GM19395 (cell line): ENCODE measurements around the gene SMIM5.
"Not testable (repeated sequence)": the region's sequence is repeated elsewhere in the genome, so short reads cannot be mapped to it uniquely, and the experiment has no call there.

ENCODE experiments used
- ATAC-seq: cut with Tn5 transposase; IDR thresholded peaks from one replicate; pipeline ENCODE4 v1.9.1; 2021; ENCODE audit warnings: mild to moderate bottlenecking, moderate library complexity; ENCODE audit not compliant: unreplicated experiment

SMIM5 gene, protein sequence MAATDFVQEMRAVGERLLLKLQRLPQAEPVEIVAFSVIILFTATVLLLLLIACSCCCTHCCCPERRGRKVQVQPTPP

GRCh38 chr17:75632863-75633485 lies at the start of gene SMIM5:
TSS of gene SMIM5 (plus strand) at chr17:75633434. CDS start at chr17:75640202, 6,768 bp downstream.
- ATAC-seq = no peak

DNA sequence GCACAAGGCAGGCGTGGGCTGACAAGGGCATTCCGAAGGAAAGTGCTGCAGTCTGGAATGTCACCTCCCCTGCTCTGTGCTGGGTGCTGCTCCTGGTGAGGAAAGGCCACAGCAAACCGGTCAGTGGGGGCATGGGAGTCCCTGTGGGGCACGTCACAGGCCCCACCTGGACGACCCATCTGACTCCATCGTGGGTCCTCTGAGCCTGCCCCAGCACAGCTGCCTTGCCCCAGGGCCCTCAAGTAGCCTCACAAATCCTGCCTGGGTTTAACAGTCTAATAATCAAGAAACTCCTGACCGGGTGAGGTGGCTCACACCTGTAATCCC lies 48.4 kb upstream of the SMIM5 start:
- ATAC-seq = no peak

- ATAC-seq = no peak
These were observed 45.3 kb upstream of the SMIM5 start, which contains the start of gene MYO15B for GRCh38 chr17:75587675-75588595. TSS of gene MYO15B (plus strand) at chr17:75587800. CDS start at chr17:75588058, 258 bp downstream.

DNA sequence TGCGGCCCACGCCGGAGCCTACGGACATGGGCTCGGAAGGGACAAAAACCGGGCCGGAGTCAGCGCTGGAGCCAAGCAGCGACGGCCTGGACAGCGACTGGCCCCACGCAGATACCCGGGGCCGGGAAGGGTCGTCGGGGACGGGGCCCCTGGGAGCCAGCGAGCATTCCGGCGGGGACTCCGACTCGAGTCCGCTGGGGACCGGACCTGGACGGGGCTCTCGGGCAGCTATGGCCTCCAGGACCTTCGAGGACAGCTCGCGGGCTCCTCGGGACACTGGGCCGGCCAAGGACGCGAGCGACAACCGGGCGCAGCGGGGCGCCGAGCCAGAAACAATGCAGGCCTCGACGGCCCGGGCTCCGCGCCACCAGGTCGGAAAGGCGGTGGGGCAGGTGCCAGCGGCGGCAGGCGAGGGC lies 44.6 kb upstream of the SMIM5 start:
- no peak for ATAC-seq

- ATAC-seq = no peak
These were observed 44.0 kb upstream of the SMIM5 start for GRCh38 chr17:75589012-75589918.

GRCh38 chr17:75589919-75590303 lies 43.3 kb upstream of the SMIM5 start:
- no peak for ATAC-seq

DNA sequence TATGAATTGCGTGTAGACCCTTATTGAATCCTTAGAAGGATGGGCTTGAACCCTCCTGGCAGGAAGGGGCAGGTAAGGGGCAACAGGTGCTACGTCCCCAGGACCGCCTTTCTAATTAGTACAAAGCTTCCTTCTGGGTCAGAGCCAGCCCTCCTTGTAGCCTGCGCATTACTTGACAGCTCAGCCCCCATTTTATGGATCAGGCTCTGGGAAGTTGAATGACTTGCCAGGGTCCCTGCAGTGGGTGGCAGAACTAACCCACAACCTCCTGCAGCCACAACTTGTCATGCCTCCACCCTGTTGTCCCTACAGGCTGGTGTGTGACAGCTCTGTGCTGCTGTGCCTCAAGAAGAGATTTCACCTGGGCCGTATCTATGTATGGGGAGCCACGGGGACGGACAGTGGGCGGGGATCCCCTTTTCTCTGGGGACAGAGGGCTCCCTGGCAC lies 42.9 kb upstream of the SMIM5 start:
- no peak for ATAC-seq

DNA sequence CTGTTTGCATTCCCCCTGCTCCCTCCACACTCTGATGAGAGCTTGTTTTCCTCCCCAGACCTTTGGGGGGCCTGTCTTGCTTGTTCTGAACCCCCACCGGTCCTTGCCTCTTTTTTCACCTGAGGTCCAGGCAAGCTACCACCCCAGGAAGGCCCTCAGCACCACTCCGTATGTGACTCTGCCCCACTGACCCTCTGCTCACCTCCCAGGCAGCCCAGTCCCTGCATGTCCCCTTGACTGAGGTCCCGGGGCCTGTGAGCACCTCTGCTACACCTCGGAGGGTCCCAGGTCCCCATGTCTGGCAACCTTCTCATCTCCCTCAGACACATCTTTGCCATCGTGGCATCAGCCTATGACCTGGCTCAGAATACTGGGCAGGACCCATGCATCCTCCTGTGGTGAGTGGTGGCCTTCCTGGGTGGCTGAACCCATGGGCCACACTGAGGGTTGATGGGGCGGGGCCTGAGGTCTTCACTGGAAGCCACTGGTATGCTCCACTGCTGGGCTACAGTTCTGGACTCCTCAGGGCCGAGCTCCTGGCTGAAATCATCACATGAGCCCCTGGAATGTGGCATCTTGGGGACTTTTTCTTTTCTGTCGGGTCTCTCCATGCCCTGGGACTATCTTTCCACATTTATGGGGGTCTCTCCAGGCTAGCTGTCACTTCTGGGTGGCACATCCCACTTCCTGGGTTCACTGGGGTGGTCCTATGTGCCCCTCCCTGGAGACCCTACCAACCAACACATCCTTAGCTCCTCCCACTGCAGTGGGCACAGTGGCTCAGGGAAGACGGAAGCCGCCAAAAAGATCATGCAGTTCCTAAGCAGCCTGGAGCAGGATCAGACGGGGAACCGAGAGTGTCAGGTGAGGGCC lies 42.1 kb upstream of the SMIM5 start:
- ATAC-seq = no peak

DNA sequence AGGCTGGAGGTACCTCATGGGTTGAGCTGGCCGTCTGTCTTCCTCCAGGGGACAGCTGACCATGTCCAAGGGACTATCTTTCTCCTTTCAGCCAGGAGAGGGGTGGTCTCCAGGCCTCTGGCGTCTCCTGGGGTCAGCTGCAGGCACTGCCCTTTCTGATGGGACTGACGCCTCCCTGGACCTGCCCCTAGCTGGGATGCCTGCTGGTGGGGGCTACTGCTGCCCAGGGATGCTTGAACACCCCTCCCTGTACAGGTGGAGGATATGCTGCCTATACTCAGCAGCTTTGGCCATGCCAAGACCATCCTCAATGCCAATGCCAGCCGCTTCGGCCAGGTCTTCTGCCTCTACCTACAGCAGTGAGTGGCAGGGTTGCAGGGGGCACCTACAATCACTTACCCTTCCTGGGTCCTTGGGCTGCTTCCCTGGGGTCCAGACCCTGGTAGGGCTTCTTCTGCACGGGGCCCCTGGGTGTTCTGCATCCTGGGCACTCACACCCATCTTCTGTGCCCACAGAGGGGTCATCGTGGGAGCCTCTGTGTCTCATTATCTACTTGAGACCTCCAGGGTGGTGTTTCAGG lies 41.4 kb upstream of the SMIM5 start:
- no peak for ATAC-seq

DNA sequence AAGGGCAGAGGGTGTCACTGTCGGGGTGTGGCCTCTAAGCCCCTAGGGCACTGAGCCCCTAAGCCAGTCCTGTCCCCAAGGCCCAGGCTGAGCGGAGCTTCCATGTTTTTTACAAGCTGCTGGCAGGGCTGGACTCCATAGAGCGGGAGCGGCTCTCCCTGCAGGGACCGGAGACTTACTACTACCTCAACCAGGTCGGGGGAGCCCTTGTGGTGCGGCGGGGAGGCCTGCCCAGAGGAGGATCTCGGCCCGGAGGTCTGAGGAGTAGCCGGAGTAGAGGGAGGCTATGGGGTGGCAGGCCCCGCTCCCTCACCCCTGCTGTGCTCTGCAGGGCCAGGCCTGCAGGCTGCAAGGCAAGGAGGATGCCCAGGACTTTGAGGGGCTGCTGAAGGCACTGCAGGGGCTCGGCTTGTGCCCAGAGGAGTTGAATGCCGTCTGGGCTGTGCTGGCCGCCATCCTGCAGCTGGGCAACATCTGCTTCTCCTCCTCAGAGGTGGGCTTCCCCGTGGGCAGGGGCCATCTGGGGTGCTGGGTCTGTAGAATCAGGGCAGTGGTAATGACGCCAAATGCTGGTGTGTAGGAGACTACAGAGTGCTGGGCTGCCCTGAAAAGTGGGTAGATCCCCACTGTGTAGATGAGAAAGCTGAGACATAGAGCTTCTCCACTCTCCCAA lies 40.8 kb upstream of the SMIM5 start:
- ATAC-seq = no peak

DNA sequence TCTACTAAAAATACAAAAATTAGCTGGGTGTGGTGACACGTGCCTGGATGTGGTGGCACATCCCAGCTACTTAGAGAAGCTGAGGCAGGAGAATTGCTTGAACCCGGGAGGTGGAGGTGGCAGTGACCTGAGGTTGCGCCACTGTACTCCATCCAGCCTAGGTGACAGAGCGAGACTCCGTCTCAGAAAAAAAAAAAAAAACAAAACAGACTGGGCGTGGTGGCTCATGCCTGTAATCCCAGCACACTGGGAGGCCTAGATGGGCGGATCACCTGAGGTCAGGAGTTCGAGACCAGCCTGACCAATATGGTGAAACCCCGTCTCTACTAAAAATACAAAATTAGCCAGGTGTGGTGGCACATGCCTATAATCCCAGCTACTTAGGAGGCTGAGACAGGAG lies 39.8 kb upstream of the SMIM5 start:
- ATAC-seq = not testable (repeated sequence)

DNA sequence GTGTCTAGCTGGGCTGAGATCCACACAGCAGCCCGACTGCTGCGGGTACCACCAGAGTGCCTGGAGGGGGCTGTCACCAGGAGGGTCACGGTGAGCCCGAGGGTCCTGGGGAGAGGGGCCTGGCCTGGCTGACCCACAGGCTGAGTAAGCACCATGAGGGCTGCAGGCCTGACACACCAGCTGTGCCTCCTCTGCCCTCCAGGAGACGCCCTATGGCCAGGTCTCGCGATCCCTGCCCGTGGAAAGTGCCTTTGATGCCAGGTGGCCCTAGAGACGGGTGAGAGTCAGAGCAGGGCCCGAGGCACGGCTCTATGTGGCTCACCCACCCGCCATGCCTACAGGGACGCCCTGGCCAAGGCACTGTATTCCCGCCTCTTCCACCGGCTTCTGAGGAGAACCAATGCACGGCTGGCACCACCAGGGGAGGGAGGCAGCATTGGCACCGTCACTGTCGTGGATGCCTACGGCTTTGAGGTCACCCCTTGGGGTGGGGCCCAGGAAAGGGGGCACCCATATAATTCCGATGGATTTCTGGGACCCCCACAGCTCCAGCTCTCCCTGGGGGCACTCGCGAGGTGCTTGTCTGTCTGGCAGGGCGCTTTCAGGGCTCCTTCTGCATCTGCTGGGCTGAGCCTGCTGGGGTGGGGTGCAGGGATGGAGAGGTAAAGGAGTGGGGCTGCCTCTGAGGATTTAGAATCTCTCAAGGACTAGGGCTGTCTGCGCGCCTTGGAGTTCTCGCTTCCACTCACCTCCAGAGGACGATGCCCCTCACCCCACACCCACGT lies 38.5 kb upstream of the SMIM5 start:
- no peak for ATAC-seq

DNA sequence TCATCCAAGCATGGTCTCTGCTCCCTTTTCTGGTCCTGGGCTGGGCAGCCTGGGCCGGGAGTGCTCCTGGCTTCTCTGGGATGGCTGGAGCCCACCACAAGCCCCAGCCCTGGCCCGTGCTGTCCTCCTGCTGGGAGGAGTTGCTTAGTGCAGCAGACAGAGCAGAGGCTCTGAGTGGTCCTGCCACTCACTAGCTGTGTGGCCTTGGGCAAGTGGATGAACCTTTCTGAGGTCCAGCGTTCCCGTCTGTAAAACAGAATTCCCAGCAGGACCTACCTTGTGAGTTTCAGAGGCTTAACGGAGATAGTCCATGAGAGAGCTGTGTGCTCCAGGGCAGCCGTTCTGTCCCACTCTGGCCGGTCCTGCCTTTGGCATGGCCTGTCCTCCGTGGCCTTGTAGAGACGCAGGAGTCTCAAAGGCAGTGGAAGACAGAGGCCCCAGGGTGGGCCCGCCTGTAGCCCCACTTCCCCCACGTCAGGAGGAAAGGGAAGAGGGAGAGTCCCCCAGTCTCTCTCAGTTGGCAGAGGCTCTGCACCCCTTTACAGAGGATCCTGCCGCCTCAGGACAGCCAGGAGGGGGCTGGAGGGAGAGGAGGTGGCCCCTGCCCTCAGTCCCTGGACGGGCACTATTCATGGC lies 37.8 kb upstream of the SMIM5 start:
- no peak for ATAC-seq

DNA sequence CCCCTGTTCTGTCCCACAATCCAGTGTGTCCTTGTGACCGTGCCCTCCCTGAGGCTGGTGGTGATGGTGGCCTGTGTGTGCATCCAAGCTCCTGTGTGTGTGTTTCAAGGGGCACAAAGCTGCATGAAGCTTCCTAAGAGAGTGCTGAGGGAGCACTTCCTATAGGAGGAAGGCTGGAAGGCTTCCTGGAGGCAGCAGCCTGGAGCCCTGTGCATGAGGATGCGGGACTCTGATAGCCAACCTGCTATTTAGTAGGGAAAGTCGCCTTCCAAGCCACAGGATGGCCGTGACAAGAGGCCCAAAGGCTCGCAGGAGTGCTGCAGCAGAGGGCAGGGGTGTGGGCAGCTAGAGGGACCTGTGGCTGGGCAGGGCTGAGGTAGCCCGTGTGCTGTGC lies 37.3 kb upstream of the SMIM5 start:
- no peak for ATAC-seq

- ATAC-seq = no peak
These were observed 36.7 kb upstream of the SMIM5 start for GRCh38 chr17:75596320-75597087.

GRCh38 chr17:75601057-75601987 lies 31.9 kb upstream of the SMIM5 start:
- ATAC-seq = no peak
